ENCODE measurements around the gene BAIAP2.

BAIAP2 gene

GRCh38 chr17:81127526-81128177 lies 92.7 kb downstream of the BAIAP2 start:
- no peak for DNase-seq

DNA sequence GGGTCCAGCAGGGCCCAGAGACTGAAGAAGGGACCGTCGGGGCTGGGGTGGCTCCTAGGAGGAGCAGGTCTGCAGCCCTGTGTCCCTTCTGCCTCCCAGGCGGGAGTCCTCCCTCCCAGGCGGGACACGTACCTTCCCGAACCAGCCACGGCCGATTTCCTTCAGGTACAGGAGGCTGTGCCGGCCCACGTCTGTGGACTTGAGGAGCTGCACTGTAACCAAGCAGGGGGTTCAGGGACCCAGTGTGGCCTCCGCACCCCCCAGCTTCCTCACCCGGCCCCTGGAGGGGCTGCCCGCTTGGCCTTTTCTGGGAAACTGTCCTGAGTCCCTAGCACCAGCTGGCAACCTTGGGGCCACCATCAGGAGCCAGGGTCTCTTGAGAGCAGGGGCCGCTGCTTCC lies 93.4 kb downstream of the BAIAP2 start:
- DNase-seq, result no peak

DNA sequence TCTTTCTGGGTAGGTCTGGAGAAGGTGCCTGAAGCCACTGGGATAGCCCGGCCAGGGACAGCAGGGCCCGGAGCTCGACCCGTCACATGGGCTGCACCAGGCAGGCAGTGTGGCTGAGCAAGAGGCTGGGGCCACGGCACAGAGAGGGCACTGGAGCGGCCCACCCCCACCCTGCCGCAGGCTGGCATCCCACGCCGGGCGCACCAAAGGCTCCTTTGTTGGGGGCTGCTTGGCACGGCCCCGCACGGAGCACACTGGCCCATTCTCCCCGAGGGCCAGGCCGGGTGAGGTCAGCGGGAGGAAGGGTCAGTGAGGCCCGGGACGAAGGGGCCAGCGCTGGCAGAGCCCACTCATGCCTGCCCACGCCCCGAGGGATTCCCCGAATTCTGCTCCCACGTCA lies 93.8 kb downstream of the BAIAP2 start:
- DNase-seq, result no peak

GRCh38 chr17:81129289-81129688 lies 94.3 kb downstream of the BAIAP2 start:
- DNase-seq, result no peak

DNA sequence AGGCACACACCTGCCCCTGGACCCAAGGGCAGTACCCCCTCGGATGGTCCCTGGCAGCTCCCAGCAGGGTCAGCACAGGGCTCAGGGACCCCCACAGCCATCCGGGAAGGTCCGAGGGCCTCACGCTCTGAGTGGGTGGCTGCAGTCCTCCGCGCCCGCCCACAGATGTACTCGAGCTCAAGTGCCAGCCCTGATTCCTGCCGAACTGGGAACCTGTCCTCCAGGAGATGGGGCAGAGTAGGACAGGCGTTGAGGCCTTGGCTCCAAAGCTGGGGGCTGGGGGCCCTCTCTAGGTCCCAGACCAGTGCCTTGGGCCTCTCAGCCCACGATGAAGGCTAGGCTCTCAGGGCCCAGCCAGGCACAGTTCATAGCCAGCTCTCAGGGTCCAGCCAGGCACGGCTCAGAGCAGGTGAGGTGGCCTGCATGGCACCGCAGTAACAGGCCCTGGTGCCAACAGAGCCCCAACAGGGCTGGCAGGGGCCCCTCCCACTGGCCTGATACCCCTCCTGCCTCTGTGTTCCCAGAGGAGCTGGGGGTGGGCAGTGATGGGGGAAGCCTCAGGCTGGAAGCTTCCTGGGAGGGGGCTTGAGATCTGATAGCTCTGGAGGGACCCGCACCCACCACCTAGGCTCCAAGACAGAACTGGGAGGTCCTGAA lies 94.9 kb downstream of the BAIAP2 start:
- DNase-seq, result no peak

DNA sequence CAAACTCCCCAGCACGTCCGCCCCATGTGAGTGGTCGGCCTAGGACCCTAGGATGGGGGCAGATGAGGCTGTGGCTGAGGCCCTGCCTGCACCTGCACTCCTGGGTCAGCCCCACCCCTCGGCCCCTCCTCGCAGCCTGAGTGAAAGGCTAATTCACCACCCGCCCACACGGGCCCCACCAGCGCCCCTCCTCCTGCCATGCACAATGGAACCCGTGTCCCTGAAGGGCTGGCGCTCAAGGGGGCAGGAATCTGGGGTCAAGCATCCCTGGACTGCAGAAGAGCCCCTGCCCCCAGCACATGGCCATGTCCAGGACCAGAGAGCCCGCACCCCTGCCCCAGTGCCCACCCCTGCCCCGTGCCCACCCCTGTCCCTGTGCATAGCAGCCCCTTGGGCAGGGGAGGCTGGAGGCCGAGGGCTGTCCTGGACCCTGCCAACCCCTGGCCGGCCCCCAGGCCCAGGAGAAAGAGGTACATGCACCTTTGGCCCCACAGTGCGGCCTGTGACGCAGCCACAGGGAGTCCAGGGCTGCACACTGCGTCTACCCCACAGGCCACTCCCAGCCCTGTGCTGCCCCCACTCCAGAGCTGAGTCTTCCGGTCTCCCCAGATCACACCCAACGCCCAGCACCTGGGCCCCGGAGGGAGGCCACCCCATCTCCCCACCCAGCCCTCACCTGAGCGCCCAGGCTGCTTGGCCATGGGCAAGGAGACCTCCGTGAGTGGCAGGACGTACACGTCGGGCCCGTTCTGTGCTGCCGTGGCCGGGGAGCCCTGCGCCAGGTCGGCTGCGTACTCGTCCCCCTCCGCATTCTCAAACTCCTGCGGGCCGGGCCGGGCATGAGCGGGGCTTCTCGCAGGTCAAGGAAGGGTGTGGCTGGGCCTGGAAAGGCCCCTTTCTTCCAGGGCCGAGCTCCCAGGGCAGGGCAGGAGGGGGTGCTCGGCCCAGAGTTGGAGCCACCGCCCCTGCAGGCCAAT lies 95.7 kb downstream of the BAIAP2 start:
- no peak for DNase-seq

GRCh38 chr17:81131486-81132196 lies 96.7 kb downstream of the BAIAP2 start:
- no peak for DNase-seq

DNA sequence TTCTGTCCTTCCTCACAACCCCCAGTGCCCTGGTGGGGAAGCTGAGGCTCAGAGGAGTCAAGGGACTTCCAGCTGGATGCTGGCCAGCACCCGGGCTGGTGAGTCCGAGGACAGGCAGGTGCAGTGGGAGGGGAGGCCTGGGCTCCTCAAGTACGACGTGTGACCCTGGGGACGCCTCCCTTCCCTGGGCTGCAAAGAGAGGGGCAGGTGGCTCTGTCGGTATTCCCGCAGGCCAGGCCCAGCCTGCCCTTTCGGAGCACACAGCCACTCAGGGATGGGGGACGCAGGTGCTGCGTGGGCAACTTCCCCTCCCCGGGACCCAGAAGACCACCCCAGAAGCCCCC lies 97.2 kb downstream of the BAIAP2 start:
- no peak for DNase-seq

DNA sequence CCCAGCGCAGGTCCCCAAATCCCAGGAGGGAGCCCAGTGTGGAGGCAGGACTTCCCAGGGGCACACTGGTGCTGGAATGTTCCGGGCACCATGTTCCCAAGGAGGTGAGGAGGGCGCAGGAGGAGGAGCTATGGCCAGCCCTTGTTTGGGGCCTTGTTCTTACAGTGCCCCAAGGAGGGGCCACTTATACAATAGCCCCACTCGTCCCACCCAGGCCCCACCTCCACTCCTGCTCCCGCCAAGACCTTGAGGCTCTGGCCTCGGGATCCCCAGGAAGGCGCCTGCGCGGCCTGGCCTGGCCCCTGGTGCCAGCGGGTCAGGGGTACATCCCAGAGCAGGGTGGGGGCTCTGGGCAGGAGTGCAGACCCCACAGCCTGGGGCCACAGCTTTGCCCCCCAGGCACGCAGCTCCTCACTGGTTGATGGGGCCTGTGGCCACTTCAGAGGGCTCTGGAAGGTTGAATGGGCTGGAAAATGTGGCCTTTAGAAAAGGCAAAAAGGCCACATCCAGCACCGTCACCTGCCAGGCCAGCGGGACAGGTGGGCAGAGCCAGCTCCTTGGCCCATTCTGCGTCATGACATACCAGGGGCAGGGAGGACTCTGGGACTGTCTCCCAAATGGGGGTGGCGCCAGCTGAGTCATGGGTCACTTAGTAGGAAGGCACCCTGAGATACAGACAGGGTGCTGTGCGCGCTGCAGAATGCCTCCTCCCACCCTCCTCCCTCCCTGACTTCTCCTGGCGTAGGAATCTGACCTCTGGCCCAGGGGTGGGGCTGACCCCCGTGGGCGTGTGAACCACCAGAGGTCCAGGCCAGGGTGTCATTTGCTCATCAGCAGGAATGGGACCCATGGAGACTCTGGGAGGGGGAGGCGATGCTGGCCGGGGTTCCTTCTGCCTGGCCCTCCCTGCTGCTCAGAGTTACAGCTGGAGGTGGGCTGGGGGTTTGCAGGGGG lies 98.1 kb downstream of the BAIAP2 start:
- no peak for DNase-seq

- no peak for DNase-seq
These were observed 99.3 kb downstream of the BAIAP2 start for GRCh38 chr17:81134064-81134781.

GRCh38 chr17:81135505-81136278 lies 100.7 kb downstream of the BAIAP2 start:
- DNase-seq, result no peak

DNA sequence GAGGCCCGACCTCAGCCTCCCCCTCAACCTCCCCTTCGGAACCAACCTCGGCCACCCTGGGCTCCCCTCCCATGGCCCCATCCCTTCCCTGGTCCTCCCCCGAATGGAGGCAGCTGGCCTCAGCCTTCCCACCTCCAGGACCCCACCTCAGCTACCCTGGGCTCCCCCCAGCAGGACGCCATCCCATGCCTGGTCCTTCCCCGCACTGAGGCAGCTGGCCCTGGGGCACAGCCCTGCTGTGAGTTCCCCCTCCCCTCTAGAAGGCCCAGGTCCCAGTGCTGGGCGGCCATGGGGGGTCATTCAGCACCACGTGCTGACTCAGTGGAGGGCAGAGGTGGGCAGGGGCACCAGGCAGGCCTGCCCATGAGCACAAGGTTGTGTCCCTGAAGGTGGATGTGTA lies 101.4 kb downstream of the BAIAP2 start:
- no peak for DNase-seq

DNA sequence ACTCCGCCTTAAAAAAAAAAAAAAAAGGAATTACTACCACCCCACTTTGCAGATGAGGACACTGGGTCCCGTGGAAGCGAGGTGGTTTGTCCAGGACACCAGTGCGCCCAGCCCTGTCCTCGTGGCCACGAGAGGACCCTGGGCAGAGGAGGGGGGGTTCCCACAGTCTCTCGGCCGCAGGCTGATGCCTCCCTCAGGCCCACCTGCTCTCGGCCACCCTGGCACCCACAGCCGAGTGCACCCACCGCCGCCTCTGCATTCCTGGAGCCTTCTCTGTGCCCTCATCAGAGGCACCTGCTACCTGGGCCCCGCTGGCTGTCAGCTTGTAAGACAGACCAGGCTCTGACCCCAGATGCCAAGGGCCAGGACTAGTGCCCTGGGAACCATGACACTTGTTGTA lies 102.3 kb downstream of the BAIAP2 start:
- no peak for DNase-seq

DNA sequence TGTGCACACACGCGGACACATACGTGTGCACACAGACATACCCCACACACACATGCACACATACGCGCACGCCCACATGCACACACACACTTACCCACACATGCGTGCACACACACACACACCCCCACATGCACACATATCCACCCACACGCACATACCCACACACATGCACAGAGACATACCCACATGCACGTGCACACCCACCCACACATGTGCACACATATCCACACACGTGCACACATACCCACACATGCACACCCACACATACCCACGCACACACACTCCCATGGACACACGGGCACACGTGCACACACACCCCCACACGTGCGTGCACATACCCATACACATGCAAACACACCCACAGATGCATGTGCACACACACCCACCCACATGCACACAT lies 103.1 kb downstream of the BAIAP2 start:
- no peak for DNase-seq

- DNase-seq, result no peak
These were observed 103.5 kb downstream of the BAIAP2 start for GRCh38 chr17:81138500-81138899.

GRCh38 chr17:81139428-81139827 lies 104.5 kb downstream of the BAIAP2 start:
- no peak for DNase-seq

DNA sequence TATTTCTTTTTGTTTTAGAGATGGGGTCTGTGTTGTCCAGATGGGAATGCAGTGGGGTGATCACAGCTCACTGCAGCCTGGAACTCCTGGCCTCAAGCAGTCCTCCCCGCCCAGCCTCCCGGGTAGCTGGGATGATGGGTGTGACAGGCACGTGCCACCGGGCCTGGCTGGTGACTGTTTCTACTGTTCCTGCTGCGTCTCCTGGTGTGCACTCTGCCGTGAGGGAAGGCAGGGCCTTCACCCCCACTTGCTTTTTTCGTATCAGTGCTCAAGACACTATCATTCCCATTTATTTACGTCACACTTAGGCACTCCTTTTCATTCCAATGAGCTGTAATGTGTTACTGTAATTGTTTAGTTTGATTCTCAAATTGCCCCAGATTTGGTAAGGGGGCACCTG lies 105.1 kb downstream of the BAIAP2 start:
- no peak for DNase-seq

- DNase-seq, result no peak
These were observed 105.7 kb downstream of the BAIAP2 start for GRCh38 chr17:81140695-81141094.

DNA sequence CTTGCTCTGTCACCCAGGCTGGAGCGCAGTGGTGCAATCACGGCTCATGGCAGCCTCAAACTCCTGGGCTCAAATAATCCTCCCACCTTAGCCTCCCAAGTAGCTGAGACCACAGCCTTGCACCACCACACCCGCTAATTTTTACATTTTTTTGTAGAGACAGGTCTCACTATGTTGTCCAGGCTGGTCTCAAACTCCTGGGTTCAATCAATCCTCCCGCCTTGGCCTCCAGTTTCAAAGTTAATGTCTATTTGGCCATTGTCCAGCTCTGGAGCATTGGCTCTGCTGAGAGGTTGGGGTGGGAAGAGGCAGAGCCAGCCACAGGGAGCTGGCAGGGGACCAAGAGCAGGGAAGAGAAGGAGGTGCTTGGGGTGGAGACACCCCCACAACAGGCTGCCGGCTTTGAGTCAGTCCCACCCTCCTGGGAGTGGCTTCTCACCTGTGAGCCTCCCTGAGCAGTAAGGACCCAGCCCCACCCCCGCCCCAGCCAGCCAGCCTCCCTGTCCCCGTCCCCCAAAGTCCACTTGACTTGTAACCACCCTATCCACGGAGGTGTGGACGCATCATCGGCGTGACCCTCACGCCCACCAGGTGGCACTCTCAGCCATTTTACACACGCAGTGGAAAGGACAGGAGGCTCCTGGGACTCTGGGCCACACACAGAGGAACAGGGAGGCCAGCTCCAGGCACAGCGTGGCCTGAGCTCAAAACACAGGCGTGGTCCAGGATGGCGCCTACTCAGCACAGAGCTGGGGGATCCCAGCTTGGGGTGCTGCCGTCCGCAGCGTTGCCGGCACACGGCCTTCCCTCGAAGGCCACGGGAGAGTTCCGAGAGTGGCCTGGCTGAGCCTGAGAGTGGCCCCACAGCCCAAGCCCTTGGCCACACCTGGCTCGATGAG lies 107.6 kb downstream of the BAIAP2 start:
- peak in 2 of 5 donors; percentile 46 to 58 for DNase-seq

Measured in T-helper 1 cell (primary cell).